Urothelium cell line (cell line): ENCODE measurements around the gene RFFL.

Source experiments
- DNase-seq: peaks from one replicate; pipeline ENCODE4 v3.0.0; 2011; ENCODE audit warnings: low spot score, mixed read lengths
- FAIRE-seq: peaks from 2 replicates; lab custom pipeline; 2011; peaks lifted over from hg19 to GRCh38; lab: Jason Lieb, UNC

The RFFL gene

DNA sequence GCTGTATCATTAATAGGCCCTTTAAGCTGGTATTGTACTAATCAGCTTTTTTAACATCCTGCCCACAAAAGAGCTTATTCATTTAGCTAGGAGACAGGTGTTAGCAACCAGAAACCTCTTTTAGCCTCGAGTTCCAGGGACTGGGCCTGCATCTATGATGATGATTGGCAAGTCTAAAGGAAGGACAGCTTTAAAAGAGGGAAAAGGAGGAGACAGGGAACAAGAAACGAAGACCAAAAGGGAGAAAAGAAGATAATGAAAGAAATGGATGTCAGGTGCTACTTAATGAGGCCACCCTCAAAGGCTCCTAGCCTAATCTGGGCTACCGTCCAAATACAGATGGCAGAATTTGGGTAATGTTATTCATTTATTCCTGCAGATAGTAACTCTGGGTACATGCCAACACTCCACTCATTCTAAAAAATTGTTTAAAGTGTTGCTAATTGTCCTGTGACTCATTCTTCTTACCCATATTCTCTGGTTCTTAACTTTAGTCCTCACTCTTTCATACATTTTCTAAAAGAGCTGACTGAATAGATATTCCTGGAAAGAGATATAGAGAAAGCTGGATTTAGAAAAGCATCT is 18.7 kb upstream of the RFFL start:
- no peak for FAIRE-seq
- peak; percentile 33 for DNase-seq

- FAIRE-seq (no peak), DNase-seq (no peak)
These were observed 18.1 kb upstream of the RFFL start for GRCh38 chr17:35081638-35082037.

DNA sequence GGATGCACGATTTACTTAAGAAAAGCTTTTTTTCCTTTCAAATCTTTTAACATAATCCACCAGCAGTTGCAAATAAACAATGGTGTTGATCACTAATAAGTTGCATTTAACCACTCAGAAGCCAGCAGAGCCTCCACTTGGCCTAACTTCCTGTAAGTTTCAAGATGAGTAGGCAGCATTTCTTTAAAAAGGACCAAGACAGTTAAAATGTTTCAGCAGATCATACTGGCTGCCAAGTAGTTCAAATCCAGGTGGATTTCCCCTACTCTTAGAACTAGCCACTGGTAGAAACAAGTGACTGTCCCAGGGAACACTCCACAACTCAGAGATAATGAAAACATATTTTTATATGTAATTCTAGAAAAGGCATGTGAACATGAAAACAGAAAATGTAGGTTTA is 17.0 kb upstream of the RFFL start:
- no peak for DNase-seq
- no peak for FAIRE-seq

GRCh38 chr17:35079547-35080423 is 16.3 kb upstream of the RFFL start:
- DNase-seq = no peak

GRCh38 chr17:35076874-35077273 is 13.4 kb upstream of the RFFL start:
- DNase-seq (no peak), FAIRE-seq (no peak)

More at GRCh38 chr17:35079547-35080423, 16.3 kb upstream of the RFFL start:
- FAIRE-seq = no peak

DNA sequence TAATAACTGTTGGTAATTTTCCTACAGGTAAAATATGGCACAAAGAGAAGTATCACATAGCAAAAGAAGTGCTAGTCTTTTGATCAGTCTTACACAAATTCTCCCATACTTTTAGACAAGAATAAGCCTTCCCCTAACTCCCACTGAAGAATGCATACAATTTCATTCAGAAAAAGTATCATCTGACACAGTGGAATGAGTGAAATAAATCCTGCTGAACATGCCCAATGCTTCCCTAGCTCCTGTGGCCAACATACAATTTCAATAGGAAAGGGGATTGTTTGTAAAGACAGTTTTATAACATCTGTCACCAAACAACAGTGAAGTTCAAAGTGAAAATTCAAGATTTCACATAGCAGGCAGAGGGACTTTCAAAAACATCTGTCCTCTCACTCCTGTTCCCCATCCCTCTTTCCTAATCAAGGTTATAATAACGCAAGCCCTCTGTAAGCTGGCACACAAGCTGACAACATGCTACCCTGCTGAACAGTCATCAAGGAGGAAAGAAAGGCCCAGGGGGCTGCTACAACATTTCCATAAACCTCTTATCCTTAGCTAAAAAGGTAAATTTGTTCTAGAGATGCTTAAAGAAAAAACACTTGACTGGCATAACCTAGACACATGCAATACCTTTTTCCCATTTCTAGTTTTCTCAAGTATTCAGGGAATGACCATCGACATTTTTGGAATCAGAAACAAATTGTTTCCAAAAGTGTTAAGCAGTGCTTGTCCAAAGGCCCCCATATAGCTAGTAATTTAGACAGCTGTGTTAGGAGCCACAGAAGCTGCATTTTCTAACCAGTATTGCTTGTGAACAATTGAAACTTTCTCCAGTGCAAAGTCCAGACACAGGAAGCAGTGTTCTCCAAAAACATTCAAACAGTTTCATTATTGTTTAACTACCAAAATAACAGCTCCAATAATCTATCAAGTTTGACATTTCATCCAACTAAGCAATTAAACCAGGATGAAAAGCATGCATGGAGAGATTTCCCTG is 11.5 kb upstream of the RFFL start:
- no peak for DNase-seq
- no peak for FAIRE-seq

DNA sequence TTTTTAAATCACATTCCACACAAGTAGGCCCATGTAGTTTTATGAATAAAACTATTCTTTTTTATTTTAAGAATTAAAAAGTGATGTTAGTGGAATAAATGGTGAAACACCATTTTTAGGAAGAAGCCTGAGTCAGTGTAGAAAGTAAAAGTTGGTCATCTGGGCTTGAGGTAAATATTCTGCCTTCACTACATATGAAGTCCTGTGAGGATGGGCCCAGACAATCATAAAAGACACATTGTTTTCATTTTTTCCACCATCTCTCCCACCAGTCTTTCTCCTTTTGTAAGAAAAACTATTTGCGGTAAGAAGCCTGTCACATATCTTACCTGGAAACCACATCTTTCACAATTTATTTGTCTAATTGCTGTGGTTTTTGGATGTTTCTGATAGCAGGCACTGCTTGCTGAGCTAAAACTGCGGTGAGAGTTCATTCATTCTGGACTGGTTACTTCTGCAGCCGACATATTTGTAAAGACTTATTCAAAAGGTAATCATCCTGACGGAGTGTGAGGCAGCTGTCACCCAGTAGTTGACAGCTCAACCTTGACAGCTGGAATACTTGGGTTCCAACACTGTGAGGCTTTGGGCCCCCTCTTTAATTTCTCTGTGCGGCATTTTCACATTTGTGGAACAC is 10.6 kb upstream of the RFFL start:
- DNase-seq (no peak), FAIRE-seq (no peak)

GRCh38 chr17:35073183-35073790 is 9.8 kb upstream of the RFFL start:
- FAIRE-seq = no peak
- DNase-seq = no peak

GRCh38 chr17:35069311-35069710 is 5.8 kb upstream of the RFFL start:
- no peak for FAIRE-seq
- DNase-seq = no peak

- no peak for FAIRE-seq
- DNase-seq = no peak
These were observed 4.7 kb upstream of the RFFL start for GRCh38 chr17:35068249-35068648.

DNA sequence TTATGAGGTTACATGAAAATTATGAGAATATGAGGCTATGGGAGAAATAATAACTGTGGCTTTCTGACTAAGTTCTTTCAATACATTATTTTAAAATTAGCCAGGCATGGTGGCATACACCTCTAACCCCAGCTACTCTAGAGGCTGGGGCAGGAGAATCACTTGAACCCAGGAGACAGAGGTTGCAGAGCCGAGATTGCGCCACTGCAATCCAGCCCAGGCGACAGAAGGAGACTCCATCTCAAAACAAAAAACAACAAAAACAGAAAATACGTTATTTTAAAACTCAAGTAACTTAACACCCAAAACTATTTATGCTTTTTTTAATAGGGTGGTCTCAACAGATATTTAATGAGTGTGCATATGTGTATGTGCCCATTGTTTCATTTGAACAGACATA is 2.4 kb upstream of the RFFL start:
- DNase-seq (no peak), FAIRE-seq (no peak)

DNA sequence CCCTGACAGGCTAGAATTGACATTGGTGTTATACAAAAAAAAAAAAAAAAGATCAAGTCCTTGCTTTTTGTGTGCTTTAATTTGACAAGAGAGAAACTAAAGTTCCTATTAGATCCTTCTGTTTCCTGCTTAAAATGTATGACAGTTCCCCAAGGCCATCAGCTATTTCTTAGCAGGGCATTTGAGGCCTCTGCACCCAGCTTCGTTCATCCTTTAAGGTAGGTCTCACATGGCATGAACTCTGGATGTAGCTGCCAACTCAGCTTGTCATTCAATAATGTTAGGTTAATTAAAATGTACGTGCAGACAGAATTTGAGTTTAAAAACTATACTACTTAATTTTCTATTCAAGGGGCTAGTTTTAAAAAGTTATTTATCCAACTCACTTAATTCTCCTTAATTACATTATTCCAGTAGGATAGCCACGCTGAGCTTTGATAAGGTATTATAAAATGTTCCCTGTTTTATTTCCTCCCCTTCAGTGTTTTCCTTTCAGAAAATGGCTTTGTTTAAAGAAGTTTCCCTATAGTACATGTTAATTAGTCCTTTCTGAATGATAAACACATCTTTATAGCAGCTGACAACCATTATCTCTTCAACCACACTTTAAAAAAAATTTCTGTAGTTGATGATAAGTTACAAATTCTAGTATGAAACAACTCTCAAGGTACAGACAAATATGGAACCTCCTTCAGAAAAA is 1.2 kb upstream of the RFFL start:
- no peak for FAIRE-seq

GRCh38 chr17:35062308-35062707 is 1.2 kb downstream of the RFFL start:
- FAIRE-seq = no peak
- DNase-seq = no peak

More for the DNA sequence above, 1.2 kb upstream of the RFFL start:
- DNase-seq = no peak

- FAIRE-seq (no peak), DNase-seq (no peak)
These were observed 6.1 kb downstream of the RFFL start for GRCh38 chr17:35057332-35057915.

- DNase-seq (no peak), FAIRE-seq (no peak)
These were observed 7.5 kb downstream of the RFFL start for GRCh38 chr17:35056013-35056412.

- no peak for DNase-seq
- no peak for FAIRE-seq
These were observed 10.3 kb downstream of the RFFL start for GRCh38 chr17:35053204-35053603.

GRCh38 chr17:35052780-35053179 is 10.7 kb downstream of the RFFL start:
- DNase-seq = no peak
- no peak for FAIRE-seq

GRCh38 chr17:35052241-35052610 is 11.3 kb downstream of the RFFL start:
- FAIRE-seq (no peak), DNase-seq (no peak)

DNA sequence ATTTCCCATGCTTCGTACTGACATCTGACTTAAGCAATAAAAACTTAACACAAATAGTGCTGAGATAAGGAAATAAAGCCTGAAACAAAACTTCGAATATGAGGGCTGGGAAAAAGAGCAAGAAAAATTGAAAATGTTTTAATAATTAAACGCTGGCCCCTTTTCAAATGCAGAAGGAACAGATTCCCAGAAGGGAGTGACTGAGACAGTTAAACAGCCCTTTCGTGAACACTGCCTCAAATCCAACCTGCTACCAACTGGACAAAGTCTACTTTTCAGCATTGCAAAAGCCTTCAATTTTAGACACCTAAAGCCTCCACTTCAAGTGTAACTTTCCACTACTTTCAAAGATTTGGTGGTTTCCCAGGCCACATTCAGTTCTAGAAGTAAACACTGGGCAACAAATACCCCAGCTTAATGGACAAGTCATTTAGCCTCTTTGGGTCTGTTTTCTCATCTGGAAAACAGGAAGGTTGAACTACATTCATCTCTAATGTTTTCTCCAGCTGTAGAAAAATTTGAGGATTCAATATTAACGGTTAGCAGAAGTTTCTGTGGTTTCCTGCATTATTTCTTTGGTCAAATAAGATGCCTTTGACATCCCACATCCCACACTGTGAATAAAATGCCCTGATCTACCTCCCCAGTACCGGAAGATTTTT is 11.8 kb downstream of the RFFL start:
- DNase-seq = no peak

More for the DNA sequence above, 11.8 kb downstream of the RFFL start:
- FAIRE-seq = no peak
